ENCODE data around the gene RREB1.
A peak's percentile ranks its signal among the peaks of the same experiment; 100 is the strongest.

RREB1 gene

GRCh38 chr6:7121700-7122241, 14.0 kb downstream of the RREB1 start:
- TF ChIP-seq REST (IDR thresholded peaks at IDR 0.05; ENCODE audit: insufficient replicate concordance, low read depth) (no peak), SPI1 (IDR thresholded peaks at IDR 0.05; ENCODE audit: borderline replicate concordance, low read depth) (no peak), POLR2AphosphoS5 (IDR thresholded peaks at IDR 0.05; ENCODE audit: low read depth) (no peak; the same call in 1 of the 2 replicates), GABPA (IDR thresholded peaks at IDR 0.05; ENCODE audit: low read depth) (no peak)
- TF ChIP-seq, protein P1, sequence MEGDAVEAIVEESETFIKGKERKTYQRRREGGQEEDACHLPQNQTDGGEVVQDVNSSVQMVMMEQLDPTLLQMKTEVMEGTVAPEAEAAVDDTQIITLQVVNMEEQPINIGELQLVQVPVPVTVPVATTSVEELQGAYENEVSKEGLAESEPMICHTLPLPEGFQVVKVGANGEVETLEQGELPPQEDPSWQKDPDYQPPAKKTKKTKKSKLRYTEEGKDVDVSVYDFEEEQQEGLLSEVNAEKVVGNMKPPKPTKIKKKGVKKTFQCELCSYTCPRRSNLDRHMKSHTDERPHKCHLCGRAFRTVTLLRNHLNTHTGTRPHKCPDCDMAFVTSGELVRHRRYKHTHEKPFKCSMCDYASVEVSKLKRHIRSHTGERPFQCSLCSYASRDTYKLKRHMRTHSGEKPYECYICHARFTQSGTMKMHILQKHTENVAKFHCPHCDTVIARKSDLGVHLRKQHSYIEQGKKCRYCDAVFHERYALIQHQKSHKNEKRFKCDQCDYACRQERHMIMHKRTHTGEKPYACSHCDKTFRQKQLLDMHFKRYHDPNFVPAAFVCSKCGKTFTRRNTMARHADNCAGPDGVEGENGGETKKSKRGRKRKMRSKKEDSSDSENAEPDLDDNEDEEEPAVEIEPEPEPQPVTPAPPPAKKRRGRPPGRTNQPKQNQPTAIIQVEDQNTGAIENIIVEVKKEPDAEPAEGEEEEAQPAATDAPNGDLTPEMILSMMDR (IDR thresholded peaks at IDR 0.05; ENCODE audit: insufficient read depth, low read length) = no peak
- no peak overlapping the region for H3K27ac ChIP-seq (replicated peaks)
- H3K27me3 ChIP-seq (ENCODE audit: insufficient read depth, poor library complexity, severe bottlenecking) = no peaks in the 10 kb centered on the region
- no peak overlapping the region for H3K4me3 ChIP-seq (replicated peaks; ENCODE audit: insufficient read depth, low read length)
- DNase-seq (ENCODE audit: low read depth in 1 of 2, low spot score in 1 of 2) = no peak

- Histone ChIP-seq H3K4me3 (replicated peaks; ENCODE audit: insufficient read depth, low read length) (no peak overlapping the region), H3K27me3 (ENCODE audit: insufficient read depth, poor library complexity, severe bottlenecking) (no peaks in the 10 kb centered on the region)
- no peak for DNase-seq (ENCODE audit: low read depth in 1 of 2, low spot score in 1 of 2)
Observed at GRCh38 chr6:7122684-7123083, 14.9 kb downstream of the RREB1 start.

GRCh38 chr6:7124114-7124513, 16.4 kb downstream of the RREB1 start:
- TF ChIP-seq REST (IDR thresholded peaks at IDR 0.05; ENCODE audit: insufficient replicate concordance, low read depth) = no peak
- TF ChIP-seq, protein P1 (IDR thresholded peaks at IDR 0.05; ENCODE audit: insufficient read depth, low read length) = no peak
- TF ChIP-seq SPI1 (IDR thresholded peaks at IDR 0.05; ENCODE audit: borderline replicate concordance, low read depth) = no peak
- no peak for TF ChIP-seq POLR2AphosphoS5 (IDR thresholded peaks at IDR 0.05; ENCODE audit: low read depth)
- TF ChIP-seq GABPA (IDR thresholded peaks at IDR 0.05; ENCODE audit: low read depth) = no peak
- Histone ChIP-seq H3K27ac (replicated peaks) (peak overlapping the region; percentile 15; the same call in 1 of the 2 replicates), H3K27me3 (ENCODE audit: insufficient read depth, poor library complexity, severe bottlenecking) (no peaks in the 10 kb centered on the region), H3K4me3 (replicated peaks; ENCODE audit: insufficient read depth, low read length) (no peak overlapping the region)
- no peak for DNase-seq (ENCODE audit: low read depth in 1 of 2, low spot score in 1 of 2)

More at GRCh38 chr6:7122684-7123083, 14.9 kb downstream of the RREB1 start:
- TF ChIP-seq, protein P1 (IDR thresholded peaks at IDR 0.05; ENCODE audit: insufficient read depth, low read length) = no peak
- no peak for TF ChIP-seq POLR2AphosphoS5 (IDR thresholded peaks at IDR 0.05; ENCODE audit: low read depth)
- TF ChIP-seq SPI1 (IDR thresholded peaks at IDR 0.05; ENCODE audit: borderline replicate concordance, low read depth) = no peak
- TF ChIP-seq REST (IDR thresholded peaks at IDR 0.05; ENCODE audit: insufficient replicate concordance, low read depth) = no peak
- TF ChIP-seq GABPA (IDR thresholded peaks at IDR 0.05; ENCODE audit: low read depth) = no peak
- no peak overlapping the region; the same call in 1 of the 2 replicates for H3K27ac ChIP-seq (replicated peaks)
